HT1080 (cell line): ENCODE measurements around the gene SEC31B. TPM values are rescaled to one million over a fixed set of nuclear protein-coding genes. Genes with fewer than 3 reads are reported as not detected.

Experiments used
- DNase-seq: peaks from one replicate; pipeline ENCODE4 v3.0.0-alpha.2; 2015; ENCODE audit warnings: low read depth
- polyA plus RNA-seq, 2 experiments: library from polyadenylated mRNA; depleted of rRNA; stranded (reverse); fragments of >200 nt; gene quantifications; 2 replicates each; pipeline ENCODE4 v1.2.3, GENCODE V29; 2015
- total RNA-seq: library from RNA; depleted of rRNA; stranded (reverse); fragments of >200 nt; shearing (Covaris generic); gene quantifications from 2 replicates; pipeline ENCODE4 v1.2.3, GENCODE V29; 2014; rRNA removed

The SEC31B gene, protein sequence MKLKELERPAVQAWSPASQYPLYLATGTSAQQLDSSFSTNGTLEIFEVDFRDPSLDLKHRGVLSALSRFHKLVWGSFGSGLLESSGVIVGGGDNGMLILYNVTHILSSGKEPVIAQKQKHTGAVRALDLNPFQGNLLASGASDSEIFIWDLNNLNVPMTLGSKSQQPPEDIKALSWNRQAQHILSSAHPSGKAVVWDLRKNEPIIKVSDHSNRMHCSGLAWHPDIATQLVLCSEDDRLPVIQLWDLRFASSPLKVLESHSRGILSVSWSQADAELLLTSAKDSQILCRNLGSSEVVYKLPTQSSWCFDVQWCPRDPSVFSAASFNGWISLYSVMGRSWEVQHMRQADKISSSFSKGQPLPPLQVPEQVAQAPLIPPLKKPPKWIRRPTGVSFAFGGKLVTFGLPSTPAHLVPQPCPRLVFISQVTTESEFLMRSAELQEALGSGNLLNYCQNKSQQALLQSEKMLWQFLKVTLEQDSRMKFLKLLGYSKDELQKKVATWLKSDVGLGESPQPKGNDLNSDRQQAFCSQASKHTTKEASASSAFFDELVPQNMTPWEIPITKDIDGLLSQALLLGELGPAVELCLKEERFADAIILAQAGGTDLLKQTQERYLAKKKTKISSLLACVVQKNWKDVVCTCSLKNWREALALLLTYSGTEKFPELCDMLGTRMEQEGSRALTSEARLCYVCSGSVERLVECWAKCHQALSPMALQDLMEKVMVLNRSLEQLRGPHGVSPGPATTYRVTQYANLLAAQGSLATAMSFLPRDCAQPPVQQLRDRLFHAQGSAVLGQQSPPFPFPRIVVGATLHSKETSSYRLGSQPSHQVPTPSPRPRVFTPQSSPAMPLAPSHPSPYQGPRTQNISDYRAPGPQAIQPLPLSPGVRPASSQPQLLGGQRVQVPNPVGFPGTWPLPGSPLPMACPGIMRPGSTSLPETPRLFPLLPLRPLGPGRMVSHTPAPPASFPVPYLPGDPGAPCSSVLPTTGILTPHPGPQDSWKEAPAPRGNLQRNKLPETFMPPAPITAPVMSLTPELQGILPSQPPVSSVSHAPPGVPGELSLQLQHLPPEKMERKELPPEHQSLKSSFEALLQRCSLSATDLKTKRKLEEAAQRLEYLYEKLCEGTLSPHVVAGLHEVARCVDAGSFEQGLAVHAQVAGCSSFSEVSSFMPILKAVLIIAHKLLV
- total RNA-seq = 0.93 and 1.9 TPM in 2 replicates
- 0.33 and 0.67 TPM in 2 replicates for polyA plus RNA-seq (2015; cell fraction: cytosol; rRNA removed)
- polyA plus RNA-seq (2015; cell fraction: nucleus; rRNA removed) = 40.9 and 42.1 TPM in 2 replicates

DNA sequence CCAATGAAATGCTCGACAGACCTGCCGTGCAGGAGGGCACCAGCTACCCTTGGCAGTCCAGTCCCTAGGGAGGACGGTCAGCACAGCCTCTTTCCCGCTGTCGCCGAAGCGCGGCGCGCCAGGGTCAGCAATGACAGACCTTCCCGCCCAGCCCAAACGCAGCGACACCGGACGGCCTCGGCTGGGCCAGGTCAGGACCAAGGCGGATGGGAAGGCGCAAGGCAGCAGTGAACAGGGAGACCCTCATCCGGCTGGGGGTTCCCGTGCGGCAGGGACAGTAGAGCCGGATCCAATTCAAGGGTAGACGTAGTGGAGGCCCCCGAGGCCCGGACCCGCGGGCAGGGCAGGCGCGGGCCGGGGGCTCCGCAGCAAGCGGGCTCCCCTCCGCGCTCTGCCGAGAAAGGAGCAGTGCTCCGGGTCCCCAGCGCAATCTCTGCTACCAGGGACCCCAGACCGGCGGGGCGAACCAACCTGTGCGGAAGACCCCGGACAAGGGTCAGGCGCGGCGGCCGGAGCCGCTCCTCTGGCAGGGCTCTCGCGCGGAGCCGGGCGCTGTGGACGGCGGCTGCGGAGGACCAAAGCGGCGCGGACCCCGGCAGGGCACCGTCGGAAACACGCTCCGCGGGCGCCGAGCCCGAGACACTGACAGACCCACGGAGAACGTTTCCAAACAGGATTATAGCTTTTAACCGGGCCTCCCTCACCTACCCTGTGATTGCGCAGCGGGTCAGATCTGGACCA is at the start of gene SEC31B:
Gene SEC31B (minus strand): TSS at position 551 of the 741 bp plus-strand sequence. CDS start 2,909 bp downstream, outside the sequence.
- no peak for DNase-seq

DNA sequence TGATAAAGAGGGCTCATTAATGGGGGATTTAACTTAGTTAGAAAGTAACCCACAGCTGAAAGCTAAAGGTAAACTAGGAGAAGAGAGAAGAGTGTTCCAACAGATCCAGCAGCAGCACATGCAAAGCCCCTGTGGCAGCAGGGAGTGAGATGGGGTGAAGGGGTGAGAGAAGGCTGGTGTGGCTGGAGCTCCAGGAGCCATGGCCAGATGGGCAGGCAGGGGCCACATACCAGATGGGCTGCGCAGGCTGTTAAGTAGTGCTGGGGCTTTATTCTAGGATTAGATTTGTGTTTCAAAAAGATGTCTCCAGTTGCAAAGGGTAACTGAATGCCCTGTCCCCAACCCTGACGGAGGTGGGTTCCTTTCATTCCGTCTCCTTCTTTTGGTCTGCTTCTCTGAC is 49.3 kb upstream of the SEC31B start:
- no peak for DNase-seq

DNA sequence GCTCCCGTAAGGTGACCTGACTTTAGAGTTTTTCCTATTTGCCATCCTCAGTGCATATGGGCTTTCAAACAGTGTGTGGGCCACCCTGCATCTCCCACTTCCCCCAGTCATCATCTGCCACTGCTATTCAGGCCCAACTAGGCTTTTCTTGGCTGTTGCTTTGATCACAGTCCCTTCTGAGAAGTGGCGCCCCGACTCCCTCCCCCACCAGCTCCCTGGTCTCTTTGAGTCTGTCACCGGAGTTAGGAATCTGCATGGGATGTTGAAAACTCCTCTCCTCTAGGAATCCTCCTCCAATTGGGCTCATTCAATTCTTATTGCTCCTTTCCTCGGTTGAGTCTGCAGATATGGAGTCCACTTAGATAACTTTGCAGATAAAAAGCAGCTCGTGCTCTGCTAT is 48.2 kb upstream of the SEC31B start:
- no peak for DNase-seq

DNA sequence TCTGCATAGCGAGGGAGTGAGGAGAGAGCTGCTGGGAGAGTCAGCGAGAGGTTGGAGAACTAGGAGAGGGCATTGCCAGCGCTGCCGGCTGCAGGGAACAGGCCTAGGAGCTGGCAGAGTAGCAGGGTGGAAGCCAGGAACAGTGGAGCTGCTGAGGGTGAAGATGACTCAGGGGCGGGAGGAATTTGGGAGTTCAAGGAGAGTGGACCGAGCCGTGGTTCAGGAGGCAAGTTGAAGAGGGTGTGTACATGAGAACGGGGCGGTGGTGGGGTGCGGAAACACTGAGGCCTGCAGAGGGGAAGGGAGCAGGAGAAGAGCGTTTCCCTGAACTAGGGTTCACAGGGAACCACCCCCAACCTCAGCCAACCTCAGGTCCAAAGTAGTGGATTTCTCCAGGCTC is 47.6 kb upstream of the SEC31B start:
- no peak for DNase-seq

DNA sequence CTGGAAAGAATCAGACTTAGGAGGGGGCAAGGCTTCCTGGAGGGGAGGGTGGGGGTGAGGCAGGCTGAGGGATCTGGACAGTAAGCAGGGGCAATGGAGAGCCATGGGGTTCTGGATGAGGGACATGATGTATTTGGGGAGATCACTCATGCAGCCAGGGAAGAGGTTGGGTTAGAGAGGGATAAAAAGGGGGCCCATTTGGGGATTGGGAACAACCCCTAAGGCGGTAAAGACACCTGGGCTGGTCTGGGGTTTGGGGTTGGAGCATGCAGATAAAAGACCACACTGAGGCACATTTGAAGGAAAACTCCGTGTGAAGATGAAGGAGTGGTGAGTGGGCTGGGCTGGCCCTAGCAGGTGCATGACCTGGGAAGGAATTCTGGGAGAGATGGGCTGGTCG is 46.9 kb upstream of the SEC31B start:
- no peak for DNase-seq

DNA sequence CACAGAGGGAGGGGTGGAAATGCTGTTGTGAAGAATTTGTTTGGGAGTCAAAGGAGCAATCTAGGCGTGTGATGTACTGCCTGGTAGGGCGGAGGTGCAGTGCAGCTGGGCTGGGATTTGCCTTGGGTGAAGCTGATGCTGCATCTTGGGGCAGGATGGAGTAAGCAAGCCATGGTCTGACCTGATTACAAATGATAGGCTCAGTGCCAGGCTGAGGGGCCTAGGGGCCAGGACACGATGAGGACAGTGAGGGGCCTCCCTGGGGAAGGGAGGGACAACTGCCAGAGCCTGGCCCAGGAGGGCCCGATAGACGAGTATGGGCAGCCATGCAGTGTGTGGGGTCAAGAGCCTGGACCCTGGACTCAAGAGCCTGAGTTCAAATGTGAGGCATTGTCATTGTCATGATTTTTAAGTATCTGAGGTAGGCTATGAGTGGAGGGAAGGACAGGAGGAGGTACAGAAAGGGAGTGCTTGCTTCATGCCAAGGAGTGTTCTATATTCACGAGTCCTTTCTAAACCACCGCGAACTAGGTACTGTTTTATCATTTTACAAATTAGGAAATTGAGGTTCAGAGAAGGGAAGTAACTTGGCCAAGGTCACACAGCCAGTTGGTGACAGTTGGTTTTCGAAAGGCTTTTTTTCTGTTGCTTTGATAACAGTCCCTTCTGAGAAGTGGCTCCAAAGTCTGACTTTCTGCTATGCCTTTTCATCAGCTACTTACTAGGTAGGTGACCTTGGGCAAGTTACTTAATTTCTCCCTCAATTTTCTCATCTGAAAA is 45.7 kb upstream of the SEC31B start:
- DNase-seq = no peak

DNA sequence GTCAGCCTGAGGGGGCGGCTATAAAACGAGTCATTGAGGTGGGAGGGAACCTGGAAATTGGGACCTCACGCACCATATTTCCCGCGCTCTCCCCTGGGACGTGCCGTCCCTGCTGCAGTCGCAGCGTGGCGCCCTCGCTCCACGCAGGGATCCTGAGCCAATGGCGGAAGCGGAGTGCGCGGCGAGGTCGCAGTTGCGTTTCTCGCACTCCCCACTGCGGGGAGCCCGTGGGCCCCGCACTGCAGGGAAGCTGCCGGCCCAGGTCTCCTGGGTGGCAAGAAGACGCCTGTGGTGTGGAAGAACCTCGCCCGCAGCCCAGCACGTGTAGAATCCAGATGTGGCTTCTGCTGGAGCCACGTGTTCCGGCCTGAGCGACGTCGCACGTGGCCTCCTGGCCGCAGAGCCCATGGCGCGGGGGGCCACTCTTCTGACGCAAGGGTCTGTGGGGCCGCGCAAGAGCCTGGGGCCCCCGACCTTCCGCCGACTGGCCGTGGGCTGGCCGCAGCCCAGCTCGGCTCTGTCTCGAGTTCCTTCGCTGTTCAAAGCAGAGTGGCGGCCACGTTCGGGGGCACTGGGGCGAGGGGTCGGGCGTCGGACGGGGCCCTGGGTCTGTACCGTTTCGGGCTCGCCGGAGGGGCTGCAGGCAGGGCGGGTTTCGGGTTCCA is 42.5 kb upstream of the SEC31B start:
- DNase-seq = no peak

DNA sequence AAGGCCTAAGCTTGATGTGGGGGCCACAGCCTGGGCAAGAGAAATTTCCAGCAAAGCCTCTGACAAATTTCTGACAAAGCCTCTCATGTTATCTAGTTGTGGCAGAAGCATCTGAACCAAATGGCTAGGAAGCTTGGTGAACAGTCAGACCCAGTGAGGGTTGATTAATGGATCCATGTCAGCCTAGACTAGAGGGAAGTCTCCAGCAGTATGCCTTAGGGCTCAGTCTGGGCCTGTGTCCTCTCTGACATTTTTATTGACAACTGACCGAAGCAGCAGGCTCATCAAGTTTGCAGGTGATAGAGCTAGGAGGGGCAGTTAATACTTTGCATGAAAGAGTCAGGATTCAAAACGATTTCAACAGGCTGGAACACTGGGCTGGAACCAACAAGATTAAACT is 41.3 kb upstream of the SEC31B start:
- no peak for DNase-seq

DNA sequence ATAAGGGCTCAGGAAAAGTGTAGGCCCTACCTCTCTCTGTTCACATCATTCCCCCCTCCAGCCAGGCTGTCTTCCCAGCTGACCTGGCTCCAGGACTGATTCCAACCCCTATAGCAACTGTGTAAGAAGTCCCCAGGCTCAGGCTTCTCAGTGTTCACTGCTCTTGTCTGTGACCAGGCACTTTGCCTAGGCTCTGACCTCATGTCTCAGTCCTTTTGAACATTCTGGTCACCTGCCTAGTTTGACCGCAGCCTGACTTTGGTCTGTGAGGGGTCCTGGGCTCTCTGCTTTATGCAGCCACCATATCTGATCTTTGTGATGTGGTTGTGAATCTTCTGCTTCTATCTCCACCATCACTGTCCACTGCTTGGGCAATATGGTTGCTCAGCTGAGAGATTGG is 40.6 kb upstream of the SEC31B start:
- DNase-seq = no peak

DNA sequence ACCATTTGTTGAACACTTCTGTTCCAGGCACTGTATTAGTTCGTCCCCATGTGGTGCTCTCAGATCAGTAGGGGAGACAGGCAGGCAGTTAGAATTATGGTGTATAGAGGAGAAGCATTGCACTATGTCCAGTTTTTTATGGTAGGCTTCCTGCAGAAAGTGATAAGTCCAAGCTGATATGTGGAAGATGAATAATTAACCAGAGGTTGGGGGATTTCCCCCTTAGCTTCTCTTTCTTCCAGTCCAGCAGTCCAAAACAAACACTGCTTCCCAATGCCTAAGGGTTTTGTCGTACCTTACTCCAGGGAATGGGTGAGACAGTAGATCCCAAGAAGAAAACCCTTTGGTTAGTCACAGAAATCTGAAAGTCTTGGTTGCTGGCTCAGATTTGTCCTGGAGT is 35.2 kb upstream of the SEC31B start:
- no peak for DNase-seq

DNA sequence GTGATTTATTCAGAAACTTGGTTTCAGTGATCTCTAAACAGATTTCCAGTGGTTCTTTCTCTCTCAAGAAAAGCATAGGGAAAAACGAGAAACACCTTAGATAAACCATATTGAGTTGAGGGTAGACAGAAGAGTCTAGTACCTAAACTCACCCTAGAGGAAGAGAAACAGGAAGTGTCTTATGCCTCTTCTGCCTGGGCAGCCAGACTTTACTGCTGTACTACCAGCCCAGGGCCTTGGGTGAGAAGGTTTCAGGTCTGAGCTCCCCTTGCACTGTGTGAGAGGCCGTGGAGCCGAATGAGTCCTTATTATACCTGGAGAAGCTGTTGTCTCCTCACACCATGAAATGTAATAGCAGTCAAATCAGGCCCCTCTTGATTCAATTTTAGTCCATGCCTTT is 34.3 kb upstream of the SEC31B start:
- DNase-seq = no peak

DNA sequence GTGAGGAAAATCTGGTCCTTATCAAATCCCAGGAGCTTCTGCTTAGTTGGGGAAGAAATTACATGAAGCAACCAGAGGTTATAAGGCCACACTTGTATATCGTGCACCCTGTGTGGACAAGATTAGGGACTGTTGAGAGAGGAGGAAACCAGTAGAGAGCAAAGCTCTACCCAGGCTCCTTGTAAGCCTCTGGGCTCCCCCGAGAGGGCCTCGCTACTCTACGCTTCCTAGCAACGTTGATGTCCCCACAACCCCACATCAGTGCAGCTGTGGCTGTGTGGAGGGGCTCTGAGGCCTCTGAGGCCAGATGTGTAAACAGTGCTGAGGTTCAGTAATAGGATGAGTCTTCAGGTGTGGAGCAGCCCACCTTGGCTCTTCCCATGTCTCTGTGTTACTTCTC is 32.1 kb upstream of the SEC31B start:
- no peak for DNase-seq

DNA sequence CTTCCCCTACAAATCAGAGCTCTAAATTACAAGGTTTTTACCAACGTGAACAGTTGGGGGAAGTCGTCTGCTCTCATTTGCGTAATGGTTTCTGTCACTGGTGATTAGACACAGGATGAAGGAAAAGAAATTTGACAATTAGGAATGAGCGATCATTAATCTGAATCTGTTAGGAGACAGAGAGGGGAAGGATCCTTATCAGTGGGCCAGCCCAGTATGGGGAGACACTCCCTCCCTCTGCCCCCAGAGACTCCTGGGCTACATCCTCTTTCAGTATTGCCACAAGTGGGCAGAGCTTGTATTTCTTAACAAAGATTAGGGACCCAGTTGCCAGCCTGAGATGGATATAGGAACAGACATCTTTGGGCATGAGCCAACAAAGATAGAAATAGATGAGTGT is 31.5 kb upstream of the SEC31B start:
- DNase-seq = no peak

DNA sequence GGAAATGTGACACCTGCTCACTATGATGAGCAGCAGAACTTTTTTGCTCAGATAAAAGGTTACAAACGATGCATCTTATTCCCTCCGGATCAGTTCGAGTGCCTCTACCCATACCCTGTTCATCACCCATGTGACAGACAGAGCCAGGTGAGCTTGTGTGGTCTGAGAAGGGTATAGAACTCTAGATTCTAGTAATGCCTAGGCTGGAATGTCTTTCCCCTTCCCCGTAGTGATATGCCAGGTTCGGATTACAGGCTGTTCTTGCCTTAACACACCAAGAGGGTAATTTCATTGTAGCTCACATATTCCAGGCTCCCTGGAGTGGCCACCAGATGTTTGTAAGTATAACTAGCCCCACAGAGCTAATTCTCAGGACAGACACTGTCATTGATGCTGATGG is 25.3 kb upstream of the SEC31B start:
- DNase-seq = no peak

DNA sequence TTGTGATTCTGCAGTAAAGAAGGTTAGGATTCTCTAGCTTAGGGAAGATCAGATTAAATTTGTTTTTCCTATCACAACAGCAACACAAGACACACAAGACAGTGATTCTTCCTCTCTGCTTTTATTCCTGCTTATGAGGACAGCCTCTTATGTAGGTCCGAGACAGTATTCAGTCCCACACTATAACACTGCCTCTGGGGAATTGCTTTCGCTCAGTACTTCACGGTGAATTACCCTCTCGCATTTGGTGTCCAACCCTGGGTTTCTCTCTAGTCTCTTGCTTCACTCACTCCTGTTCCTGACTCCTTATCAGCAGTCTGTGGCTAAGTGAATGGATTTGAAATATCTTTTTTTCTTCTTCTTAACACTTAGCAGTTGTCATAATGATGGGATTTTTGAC is 17.8 kb upstream of the SEC31B start:
- no peak for DNase-seq

DNA sequence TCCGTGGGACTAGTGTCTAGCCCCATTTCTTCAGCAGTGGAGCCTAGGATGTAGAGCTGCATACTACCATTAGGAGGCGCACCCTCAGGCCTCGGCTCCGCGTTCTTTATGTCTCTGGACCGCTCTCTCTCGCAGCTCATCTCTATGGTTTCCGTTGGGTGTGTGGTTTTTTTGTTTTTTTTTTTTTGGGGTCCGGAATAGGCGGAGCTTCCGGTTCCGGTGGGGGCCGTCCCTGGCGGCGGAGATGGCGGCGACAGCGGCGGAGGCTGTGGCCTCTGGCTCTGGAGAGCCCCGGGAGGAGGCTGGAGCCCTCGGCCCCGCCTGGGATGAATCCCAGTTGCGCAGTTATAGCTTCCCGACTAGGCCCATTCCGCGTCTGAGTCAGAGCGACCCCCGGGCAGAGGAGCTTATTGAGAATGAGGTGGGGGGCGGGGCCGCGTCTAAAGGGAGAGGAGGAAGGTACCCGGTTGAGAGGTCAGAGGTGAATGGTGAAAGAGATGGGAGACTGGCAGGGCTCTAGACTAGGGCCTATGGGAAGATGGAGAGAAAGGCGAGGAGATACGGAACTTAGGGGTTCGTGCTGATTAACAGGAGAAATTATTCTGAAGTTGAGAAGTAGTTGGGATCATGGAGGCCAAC is 16.2 kb upstream of the SEC31B start, which contains the start of gene HIF1AN:
Gene HIF1AN (plus strand): TSS at position 229 of the 639 bp plus-strand sequence. CDS start 16 bp downstream, at position 245.
- DNase-seq = peak; percentile 93

DNA sequence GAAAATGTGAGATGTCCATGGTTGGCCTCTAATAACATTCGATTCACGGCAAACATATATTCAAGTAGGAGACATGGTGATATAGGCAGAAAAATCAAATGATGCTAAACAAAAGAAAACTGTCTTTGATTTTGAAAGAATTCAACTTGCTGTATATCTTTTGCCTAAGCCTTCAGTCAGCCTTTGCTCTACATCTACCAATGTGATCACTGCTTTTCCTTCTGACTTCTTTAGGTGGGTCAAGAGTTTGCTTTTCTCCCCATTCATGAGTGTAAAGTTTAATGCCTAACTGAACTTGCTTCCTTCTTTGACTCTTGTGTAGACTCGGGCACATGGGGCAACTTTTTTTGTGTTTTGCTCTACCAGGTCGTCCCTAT is 15.7 kb upstream of the SEC31B start:
- DNase-seq = no peak

DNA sequence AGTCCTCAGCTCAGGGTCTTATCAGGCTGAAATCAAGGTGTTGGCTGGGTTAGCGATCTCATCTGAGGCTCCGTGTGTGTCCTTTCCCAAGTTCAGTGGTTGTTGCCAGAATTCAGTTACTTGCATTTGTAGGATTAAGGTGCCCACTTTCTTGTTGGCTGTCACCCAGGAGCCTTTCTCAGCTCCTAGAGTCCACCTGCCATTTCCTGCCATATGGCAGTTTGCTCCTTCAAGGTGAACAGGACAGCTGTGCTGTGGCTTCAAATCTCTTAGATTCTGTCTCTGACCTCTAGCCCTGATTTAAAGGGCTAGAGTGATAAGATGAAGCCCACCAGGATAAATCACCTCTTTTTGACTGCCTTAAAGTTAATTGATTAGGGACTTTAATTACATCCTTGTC is 15.1 kb upstream of the SEC31B start:
- DNase-seq = no peak

DNA sequence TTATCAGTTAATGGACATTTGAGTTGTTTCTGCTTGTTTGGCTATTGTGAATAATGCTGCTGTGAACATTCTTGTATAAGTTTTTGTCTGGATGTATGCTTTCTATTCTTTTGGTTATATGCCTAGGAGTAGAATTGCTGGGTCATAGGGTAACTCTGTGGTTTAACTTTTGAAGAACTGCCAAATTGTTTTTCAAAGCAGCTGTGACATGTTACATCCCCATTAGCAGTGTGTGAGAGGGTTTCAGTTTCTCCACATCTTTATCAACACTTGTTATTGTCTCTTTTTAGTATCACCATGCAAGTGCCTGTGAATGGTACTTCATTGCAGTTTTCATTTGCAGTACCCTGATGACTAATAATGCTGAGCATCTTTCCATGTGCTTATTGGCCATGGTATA is 12.1 kb upstream of the SEC31B start:
- peak; percentile 12 for DNase-seq
